Stomach (tissue), 9 donors: ENCODE results near the gene SRPX2. TPM values are rescaled to one million over a fixed set of nuclear protein-coding genes. Genes with fewer than 3 reads are reported as not detected.

Source experiments
- DNase-seq, 2 donors: peaks; one replicate each; pipeline versions ENCODE4 v3.0.0 to v3.0.0-alpha.2; 2013 to 2019
- H3K27ac ChIP-seq, 5 donors: fragments of 200-600 bp in 4 of 5; sonication (generic) in 4 of 5; one replicate each; pipeline ENCODE4 v1.5.1; 2013 to 2019; ENCODE audit warnings: mild to moderate bottlenecking in 1 of 5, moderate library complexity in 1 of 5
- H3K27me3 ChIP-seq, 3 donors: fragments of 200-600 bp; sonication (generic); one replicate each; pipeline ENCODE4 v1.5.1; 2017 to 2019; ENCODE audit warnings: mixed run types in 1 of 3
- H3K36me3 ChIP-seq, 4 donors: fragments of 200-600 bp; sonication (generic); 1 replicate in 3 of 4; 2 replicates in 1 of 4; pipeline ENCODE4 v1.5.1; 2016 to 2019
- H3K4me1 ChIP-seq, 4 donors: fragments of 200-600 bp; sonication (generic); one replicate each; pipeline ENCODE4 v1.5.1; 2016 to 2019
- H3K4me3 ChIP-seq, 4 donors: fragments of 200-600 bp; sonication (generic) in 3 of 4; one replicate each; pipeline ENCODE4 v1.5.1; 2016 to 2019; ENCODE audit warnings: mild to moderate bottlenecking in 1 of 4
- H3K9me3 ChIP-seq, 4 donors: fragments of 200-600 bp; sonication (generic); one replicate each; pipeline ENCODE4 v1.5.1; 2016 to 2019
- CTCF ChIP-seq, 7 experiments: fragments of 450-650 bp in 4 of 7; fragments of 200-600 bp in 3 of 7; sonication (generic) in 3 of 7; IDR thresholded peaks; one replicate each; pipeline ENCODE4 v1.5.1; 2016 to 2019; ENCODE audit warnings: antibody characterized with exemption in 7 of 7, control low read depth in 2 of 7, mild to moderate bottlenecking in 1 of 7
- EP300 ChIP-seq: sonication (generic); formaldehyde crosslinking; IDR thresholded peaks from one replicate; pipeline ENCODE4 v1.6.1; 2017; ENCODE audit warnings: antibody characterized with exemption
- POLR2A ChIP-seq, 4 donors: fragments of 450-650 bp; IDR thresholded peaks; one replicate each; pipeline ENCODE4 v1.6.1; 2016; ENCODE audit warnings: antibody characterized with exemption in 4 of 4, control low read depth in 2 of 4, mild to moderate bottlenecking in 1 of 4, moderate library complexity in 1 of 4
- POLR2AphosphoS5 ChIP-seq, 3 donors: sonication (generic); formaldehyde crosslinking; IDR thresholded peaks; one replicate each; pipeline ENCODE4 v1.6.1; 2016; ENCODE audit warnings: antibody characterized with exemption in 3 of 3
- WGBS, 5 donors: extraction: QIAGEN DNeasy Blood & Tissue Kit in 3 of 5; methylation state at CpG; one replicate each; pipeline versions ENCODE4 v1.1.5 to v1.1.7; 2013 to 2018; 5-methylcytosine and 5-hydroxymethylcytosine counted together
- intact Hi-C: fragments of 100-400 bp; cut with DNase I; formaldehyde crosslinking; loops from one replicate; pipeline ENCODE4 v1.15.1; 2023; ENCODE audit warnings: low total_unique reads
- polyA plus RNA-seq, 3 donors: library from polyadenylated mRNA; stranded (reverse); fragments of 200-250 nt; gene quantifications; one replicate each; pipeline ENCODE4 v1.2.3, GENCODE V29; 2013
- total RNA-seq, 5 donors: library from RNA; depleted of rRNA; stranded (reverse); fragments of >200 nt; gene quantifications; one replicate each; pipeline versions ENCODE4 v1.1.0 to v1.2.3, GENCODE V29; 2014 to 2016
- donor health status: healthy with polysubstance abuse.
- donor health status: Bipolar disorder and iron deficiency.
- donor health status: healthy.

The SRPX2 gene
- total and polyA plus RNA-seq, 8 donors: 2.6 to 28.0 (median 7.5) TPM

GRCh38 chrX:100635989-100636320, 8.0 kb upstream of the SRPX2 start:
- peaks cover 0 to 9% (median 3%) of the 10 kb centered on the region in 4 donors for H3K4me1 ChIP-seq
- H3K27me3 ChIP-seq: peaks cover 0 to 4% (median 0%) of the 10 kb centered on the region in 3 donors
- peak overlapping the region; percentile 42 to 73 (median 65) for H3K27ac ChIP-seq
- DNase-seq: no peak
- intact Hi-C loops: no loop called here
- no peaks in the 10 kb centered on the region for H3K9me3 ChIP-seq
- TF ChIP-seq CTCF (IDR thresholded peaks at IDR 0.05): no peak
- no peak for TF ChIP-seq POLR2A (IDR thresholded peaks at IDR 0.05)
- TF ChIP-seq EP300: no peak
- TF ChIP-seq POLR2AphosphoS5 (IDR thresholded peaks at IDR 0.05): no peak
- H3K36me3 ChIP-seq: peaks cover 0 to 13% (median 7%) of the 10 kb centered on the region in 4 donors
- 9 to 37% (median 26%) methylated on average over 5 to 8 of the region's 8 CpGs for WGBS, 5 donors
- H3K4me3 ChIP-seq: peak overlapping the region; percentile 46 to 59 (median 55)

GRCh38 chrX:100636321-100636991, 7.5 kb upstream of the SRPX2 start, which contains the start of gene TSPAN6:
TSS of gene TSPAN6 (minus strand) at chrX:100636806. CDS start at chrX:100636694, 112 bp downstream.
- Histone ChIP-seq H3K36me3 (peaks cover 0 to 13% (median 6%) of the 10 kb centered on the region in 4 donors), H3K27me3 (peaks cover 0 to 4% (median 0%) of the 10 kb centered on the region in 3 donors), H3K27ac (peak within 1 kb of the TSS; percentile 42 to 73 (median 65)), H3K4me1 (peaks cover 0 to 9% (median 3%) of the 10 kb centered on the region in 4 donors), H3K4me3 (peak within 1 kb of the TSS; percentile 46 to 59 (median 55)), H3K9me3 (no peaks in the 10 kb centered on the region)
- peak; percentile 77 to 94 for DNase-seq
- TF ChIP-seq CTCF (IDR thresholded peaks at IDR 0.05) (peak in 5 of 7 experiments; percentile 7 to 39 (median 37)), EP300 (no peak), POLR2AphosphoS5 (IDR thresholded peaks at IDR 0.05) (peak in 2 of 3 donors; percentile 9 to 29)
- 1 to 40% (median 9%) methylated on average over 24 to 51 of the region's 51 CpGs for WGBS, 5 donors
- intact Hi-C loops: no loop called here

- no peak overlapping the region for H3K27ac ChIP-seq
Observed at GRCh38 chrX:100642290-100642689, 1.7 kb upstream of the SRPX2 start.

GRCh38 chrX:100643212-100643611, 787 bp upstream of the SRPX2 start:
- no peaks in the 10 kb centered on the region for H3K4me1 ChIP-seq
- H3K27ac ChIP-seq: peak overlapping the region in 2 of 5 donors; percentile 51 to 57
- H3K27me3 ChIP-seq: no peaks in the 10 kb centered on the region
- no peak for TF ChIP-seq POLR2AphosphoS5 (IDR thresholded peaks at IDR 0.05)
- TF ChIP-seq POLR2A (IDR thresholded peaks at IDR 0.05): no peak
- TF ChIP-seq EP300: no peak
- TF ChIP-seq CTCF (IDR thresholded peaks at IDR 0.05): no peak
- no peak overlapping the region for H3K4me3 ChIP-seq
- H3K9me3 ChIP-seq: no peaks in the 10 kb centered on the region
- intact Hi-C loops: no loop called here
- no peak for DNase-seq
- 79 to 93% (median 90%) methylated on average over 11 of the region's 11 CpGs for WGBS, 5 donors
- H3K36me3 ChIP-seq: no peaks in the 10 kb centered on the region

More at GRCh38 chrX:100642290-100642689, 1.7 kb upstream of the SRPX2 start:
- Histone ChIP-seq H3K36me3 (no peaks in the 10 kb centered on the region), H3K27me3 (no peaks in the 10 kb centered on the region), H3K4me3 (no peak overlapping the region), H3K9me3 (no peaks in the 10 kb centered on the region), H3K4me1 (peaks cover 0 to 6% (median 0%) of the 10 kb centered on the region in 4 donors)
- TF ChIP-seq EP300 (no peak), POLR2AphosphoS5 (IDR thresholded peaks at IDR 0.05) (no peak), CTCF (IDR thresholded peaks at IDR 0.05) (no peak), POLR2A (IDR thresholded peaks at IDR 0.05) (no peak)
- WGBS, 5 donors: 27 to 45% (median 28%) methylated on average over 3 of the region's 3 CpGs
- intact Hi-C loops: no loop called here
- DNase-seq: peak in 1 of 2 donors; percentile 42
